Epithelial cell of prostate (primary cell): Measurements from ENCODE around the gene PPP2R2B.

ENCODE experiments used
- DNase-seq: peaks from one replicate; pipeline ENCODE4 v3.0.0-alpha.2; 2011; ENCODE audit warnings: low read depth, low spot score
- H3K27ac ChIP-seq: fragments of 450-650 bp; 2 replicates; pipeline ENCODE4 v1.5.1; 2017; ENCODE audit warnings: mild to moderate bottlenecking

The PPP2R2B gene

DNA sequence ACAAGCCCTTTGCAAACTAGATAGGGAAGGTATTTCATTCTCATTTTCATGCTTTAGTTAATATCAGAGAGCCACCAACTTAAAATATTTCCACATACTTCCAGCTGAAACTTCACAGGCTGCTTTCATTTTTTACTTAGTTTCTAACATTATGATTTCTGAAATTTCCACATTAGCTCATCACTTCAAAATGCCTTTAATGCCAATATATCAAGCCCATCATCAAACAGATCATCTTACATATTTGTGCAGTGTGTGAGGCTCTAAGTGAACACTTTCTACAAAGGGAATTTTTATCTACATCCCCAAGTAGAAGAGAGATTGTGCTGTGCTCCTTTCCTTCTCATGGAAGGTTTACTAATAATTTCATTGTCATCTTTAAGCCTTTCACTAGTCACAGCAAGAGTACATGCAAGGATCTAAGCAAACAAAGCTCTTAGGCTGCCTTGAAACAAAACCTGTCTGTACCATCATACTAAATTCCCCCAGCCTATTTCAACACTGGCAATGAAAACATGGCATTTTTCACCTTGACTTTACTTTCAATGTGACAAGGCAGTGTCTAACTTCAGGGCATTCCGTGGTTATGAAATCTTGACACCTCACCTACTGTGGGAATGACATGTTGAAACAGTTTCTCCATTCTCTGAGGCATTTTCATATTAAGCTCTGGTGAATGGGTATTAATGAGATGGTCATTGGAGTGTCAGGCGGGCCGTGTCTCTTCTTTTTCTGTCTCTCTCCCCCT lies 45.4 kb downstream of the PPP2R2B start:
- peak; percentile 29 for DNase-seq
- H3K27ac ChIP-seq, result no peak overlapping the region

GRCh38 chr5:146828385-146828784 lies 50.2 kb downstream of the PPP2R2B start:
- no peak overlapping the region for H3K27ac ChIP-seq
- DNase-seq, result no peak

- no peak overlapping the region for H3K27ac ChIP-seq
- DNase-seq, result no peak
These were observed 50.7 kb downstream of the PPP2R2B start for GRCh38 chr5:146827901-146828300.

- DNase-seq, result no peak
- no peak overlapping the region for H3K27ac ChIP-seq
These were observed 53.5 kb downstream of the PPP2R2B start for GRCh38 chr5:146825033-146825432.

GRCh38 chr5:146821732-146822131 lies 56.8 kb downstream of the PPP2R2B start:
- no peak for DNase-seq
- H3K27ac ChIP-seq, result no peak overlapping the region

DNA sequence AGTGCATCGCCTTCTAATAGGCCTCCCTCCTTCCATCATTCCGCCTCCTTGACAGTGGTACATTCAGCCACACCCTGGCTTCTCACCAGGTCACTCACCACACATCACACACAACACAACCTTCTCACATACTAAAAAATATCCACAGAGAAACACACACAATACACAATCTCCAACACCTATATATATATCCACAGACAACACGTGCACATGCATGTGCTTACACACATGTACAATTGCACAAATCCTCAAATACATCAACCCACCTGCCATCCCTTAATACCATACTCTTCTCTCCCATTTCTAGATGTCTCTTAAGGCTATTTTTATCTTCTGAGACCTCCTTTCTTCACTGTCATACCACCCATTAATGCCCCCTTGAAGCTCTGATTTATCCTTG lies 57.6 kb downstream of the PPP2R2B start:
- no peak for DNase-seq
- H3K27ac ChIP-seq, result no peak overlapping the region

DNA sequence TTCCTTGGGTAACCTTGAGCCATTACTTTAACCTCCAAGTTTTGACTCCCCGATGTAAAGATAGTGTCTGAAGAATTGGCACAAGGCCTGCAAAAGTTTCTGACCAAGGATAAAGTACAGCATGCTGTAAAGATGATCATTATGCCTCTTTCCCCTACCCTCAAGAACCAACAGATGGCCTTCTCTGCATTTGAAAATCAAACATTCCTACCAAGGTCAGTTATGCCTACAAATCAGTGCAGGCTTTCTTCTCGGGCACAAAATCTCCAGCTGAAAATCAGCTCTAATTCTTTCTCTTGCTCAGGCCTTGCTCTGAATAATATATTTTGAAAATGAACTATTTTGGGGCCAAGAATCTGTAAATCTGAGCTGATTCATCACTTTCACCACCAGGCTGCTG lies 59.7 kb downstream of the PPP2R2B start:
- no peak for DNase-seq
- no peak overlapping the region for H3K27ac ChIP-seq

DNA sequence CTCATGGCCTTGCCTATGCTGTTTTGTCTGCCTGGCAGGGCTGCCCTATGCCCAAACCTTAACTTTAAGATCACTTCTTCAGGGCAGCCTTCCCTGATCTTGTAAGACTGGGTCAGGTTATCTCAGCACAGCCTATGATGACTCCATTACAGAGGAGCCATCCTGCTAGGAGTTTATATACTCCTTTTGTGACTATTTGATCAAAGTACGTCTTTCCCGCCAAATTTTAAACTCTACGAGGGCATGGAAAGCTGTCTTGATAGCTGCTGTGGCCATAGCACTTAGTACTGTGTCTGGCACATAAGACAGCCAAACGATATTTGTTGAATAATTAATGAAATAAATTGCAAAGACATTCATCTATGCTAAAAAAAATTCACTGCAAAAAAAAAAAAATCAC lies 60.6 kb downstream of the PPP2R2B start:
- no peak for DNase-seq

DNA sequence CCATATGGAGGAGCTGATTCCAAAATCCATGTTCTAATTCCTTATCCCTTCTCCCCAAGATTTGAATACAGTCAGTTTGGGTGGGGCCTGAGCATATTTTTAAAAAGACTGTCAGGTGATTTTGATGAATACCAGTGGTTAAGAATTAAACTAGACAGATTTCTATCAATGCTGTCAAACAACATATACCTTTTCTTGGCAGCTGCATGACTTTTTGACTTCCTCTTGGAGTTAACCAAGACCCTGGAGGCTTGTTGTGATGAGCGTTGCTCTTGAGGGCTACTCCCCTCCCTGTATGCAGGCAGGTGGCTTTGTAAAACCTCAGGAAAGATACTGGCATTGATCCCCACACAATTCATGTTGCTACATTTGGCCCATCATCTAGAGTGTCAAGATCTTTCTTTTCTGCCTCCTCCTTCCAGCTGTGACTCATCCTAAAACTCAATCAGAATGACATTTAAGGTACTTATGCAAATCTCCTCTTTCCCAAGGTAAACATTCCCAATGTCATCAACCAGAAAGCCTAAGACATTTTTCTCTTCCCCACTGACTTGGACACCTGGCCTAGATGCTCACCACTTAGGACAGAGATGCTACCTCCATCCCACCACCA lies 61.7 kb downstream of the PPP2R2B start:
- H3K27ac ChIP-seq, result no peak overlapping the region
- no peak for DNase-seq

More for the DNA sequence above, 60.6 kb downstream of the PPP2R2B start:
- no peak overlapping the region for H3K27ac ChIP-seq

- no peak for DNase-seq
- no peak overlapping the region for H3K27ac ChIP-seq
These were observed 63.1 kb downstream of the PPP2R2B start for GRCh38 chr5:146815411-146815810.

DNA sequence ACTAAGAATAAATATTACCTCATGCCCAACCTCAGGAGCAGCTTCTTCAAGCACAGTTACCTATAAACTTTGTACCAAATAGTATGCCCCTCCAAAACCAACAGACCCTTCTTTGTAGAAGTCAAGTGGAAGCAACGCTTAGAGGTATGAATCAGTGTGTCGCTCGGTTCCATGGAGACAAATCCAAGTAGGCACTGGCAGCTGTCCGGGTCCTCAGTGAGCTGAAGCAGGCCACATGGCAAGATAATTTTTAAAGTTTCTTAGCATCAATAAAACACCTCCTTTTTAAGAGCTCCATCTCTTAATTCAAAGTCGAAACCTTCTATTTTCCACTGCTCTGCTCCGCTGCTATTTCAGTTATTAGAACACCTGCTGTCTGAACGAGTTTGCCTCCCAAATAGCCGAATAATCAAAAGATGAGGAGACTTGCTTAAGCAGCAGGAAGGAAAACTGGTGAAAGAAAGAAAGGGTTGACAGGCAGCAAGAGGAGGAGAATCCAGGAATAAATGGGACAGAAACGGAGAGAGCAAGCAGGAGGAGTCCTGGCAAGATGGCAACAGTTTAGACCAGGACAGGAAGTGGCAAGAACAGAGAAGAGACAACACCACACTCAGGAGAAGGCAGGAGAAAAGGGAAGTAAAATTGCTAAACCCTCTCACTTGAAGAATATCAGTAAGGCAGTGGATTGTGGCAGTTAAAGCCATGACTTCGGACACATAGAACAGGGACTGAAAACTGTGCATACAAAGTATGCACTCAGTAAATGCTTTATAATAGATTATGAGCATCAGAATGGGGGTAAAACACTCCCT lies 65.0 kb downstream of the PPP2R2B start:
- DNase-seq, result no peak
- H3K27ac ChIP-seq, result no peak overlapping the region

DNA sequence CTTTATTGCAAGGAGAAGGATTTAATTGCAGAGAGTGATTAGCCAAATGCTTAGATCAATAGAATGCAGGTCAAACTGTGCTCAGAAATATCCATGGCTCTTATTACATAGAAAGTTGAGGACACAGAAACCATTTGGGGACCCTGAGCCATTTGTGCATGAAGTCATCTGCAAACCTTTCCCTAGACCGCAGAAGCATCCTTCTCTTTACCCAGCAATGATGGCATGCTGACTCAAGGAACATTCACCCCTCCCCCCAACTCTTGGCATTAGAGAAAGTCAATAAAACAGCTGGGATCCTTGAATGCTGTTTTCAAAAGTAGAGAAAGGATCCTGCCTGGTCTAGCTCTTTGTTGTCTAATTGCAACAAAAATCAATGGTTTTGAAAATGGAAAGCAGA lies 73.5 kb downstream of the PPP2R2B start:
- DNase-seq, result peak; percentile 27
- no peak overlapping the region for H3K27ac ChIP-seq

- no peak for DNase-seq
- H3K27ac ChIP-seq, result no peak overlapping the region
These were observed 75.5 kb downstream of the PPP2R2B start for GRCh38 chr5:146802945-146803522.

- no peak overlapping the region for H3K27ac ChIP-seq
- DNase-seq, result no peak
These were observed 78.9 kb downstream of the PPP2R2B start for GRCh38 chr5:146799671-146800070.

- no peak overlapping the region for H3K27ac ChIP-seq
- DNase-seq, result no peak
These were observed 79.3 kb downstream of the PPP2R2B start for GRCh38 chr5:146799231-146799630.

DNA sequence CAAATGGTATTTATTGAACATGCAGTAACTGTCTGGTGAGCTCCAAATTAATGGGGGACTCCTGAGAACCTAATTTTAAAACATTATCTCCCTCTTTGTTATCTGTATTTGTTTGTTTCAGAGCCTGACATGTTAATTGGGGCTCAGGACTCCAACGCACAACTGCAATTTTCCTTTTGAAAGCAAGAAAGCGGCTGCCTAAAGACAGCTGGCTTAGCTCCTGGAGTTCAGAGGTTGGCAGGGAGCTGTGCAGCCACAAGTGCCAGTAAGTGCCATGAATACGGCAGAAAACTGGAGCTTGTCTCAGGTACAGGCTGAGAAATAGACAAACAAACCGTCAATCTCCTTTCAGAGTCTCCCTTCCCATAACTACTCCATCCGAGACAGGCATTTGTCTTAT lies 80.9 kb downstream of the PPP2R2B start:
- no peak overlapping the region for H3K27ac ChIP-seq
- no peak for DNase-seq

GRCh38 chr5:146796911-146797310 lies 81.6 kb downstream of the PPP2R2B start:
- no peak for DNase-seq
- no peak overlapping the region for H3K27ac ChIP-seq

DNA sequence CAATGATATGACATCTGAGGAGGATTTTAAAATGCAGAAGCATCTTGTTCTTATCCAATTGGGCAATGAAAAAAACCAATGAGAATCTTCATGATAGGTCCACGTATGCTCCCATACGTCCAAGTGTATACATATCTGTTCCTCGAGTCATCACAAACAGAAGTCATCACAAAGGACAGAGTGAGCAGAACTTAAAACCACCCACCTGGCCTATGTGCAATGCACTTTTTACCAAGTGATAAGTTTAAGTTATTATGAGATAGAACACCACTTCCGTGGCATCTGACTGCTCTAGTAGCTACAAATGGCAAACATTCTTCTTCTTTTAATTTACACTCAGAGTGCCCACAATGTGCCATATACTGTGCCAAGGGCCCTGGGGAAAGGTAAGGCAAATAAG lies 82.4 kb downstream of the PPP2R2B start:
- H3K27ac ChIP-seq, result no peak overlapping the region
- DNase-seq, result no peak

- no peak for DNase-seq
- H3K27ac ChIP-seq, result no peak overlapping the region
These were observed 84.1 kb downstream of the PPP2R2B start for GRCh38 chr5:146794326-146795029.

DNA sequence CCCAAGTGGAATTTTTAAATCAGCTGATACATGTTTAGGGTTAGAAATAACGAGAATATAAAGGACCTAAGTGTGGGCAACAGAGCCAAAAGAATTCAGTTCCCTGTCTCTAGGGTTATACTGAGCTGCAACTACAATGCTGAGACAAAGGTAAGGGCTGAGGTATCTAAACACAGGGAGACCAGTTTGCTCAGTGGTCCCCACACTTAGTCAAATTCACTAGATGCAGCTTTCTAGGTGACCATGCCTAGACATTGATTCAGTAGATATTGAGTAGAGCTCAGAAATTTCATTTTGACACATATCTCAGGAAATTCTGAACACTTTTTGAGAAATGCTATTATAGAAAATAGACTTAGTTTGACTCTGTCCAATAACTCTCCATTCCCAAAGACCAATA lies 84.8 kb downstream of the PPP2R2B start:
- H3K27ac ChIP-seq, result no peak overlapping the region
- DNase-seq, result no peak
